ENCODE data around the gene LPAR3.

LPAR3 gene

DNA sequence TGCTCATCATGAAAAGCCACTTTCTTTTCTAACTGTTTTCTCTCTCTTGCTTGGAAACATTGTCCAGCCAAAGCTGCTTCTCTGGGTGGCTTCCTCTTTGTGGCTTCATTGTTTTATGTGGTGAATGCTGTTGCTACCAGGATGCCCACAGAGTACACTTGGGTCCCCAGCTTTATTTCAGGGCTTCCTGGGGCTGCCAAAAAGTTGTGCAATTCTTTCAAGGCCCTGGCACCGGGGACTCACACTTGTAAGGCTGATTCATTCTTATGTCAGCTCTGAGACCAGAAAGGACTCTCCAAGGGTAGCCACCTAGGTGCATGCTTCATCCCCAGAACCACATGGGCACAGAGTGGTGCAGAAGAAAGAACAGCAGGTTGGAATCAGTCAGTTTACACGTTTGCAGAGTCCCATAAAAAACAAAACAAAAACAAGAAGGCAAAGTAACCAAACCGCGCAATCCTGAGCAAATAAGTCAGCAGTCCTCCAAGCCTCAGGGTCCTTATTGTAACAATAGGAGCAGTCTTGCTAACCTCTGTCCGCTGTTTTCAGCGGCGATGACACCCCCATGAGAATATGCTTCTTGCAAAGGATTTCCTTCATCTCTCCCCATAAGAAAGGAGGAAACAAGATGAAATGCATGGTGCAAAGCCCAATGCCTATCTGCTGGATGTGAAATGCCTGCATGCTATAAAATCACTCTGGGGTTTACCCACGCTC, 112.8 kb downstream of the LPAR3 start:
- DNase-seq (ENCODE audit: extremely low read depth in 1 of 2, low read depth in 1 of 2), result no peak

- no peak for DNase-seq (ENCODE audit: extremely low read depth in 1 of 2, low read depth in 1 of 2)
Measured at GRCh38 chr1:84776639-84777038, 116.4 kb downstream of the LPAR3 start.

- no peak for DNase-seq (ENCODE audit: extremely low read depth in 1 of 2, low read depth in 1 of 2)
Measured at GRCh38 chr1:84775535-84775920, 117.5 kb downstream of the LPAR3 start.

- no peak for DNase-seq (ENCODE audit: extremely low read depth in 1 of 2, low read depth in 1 of 2)
Measured at GRCh38 chr1:84774669-84775534, 118.1 kb downstream of the LPAR3 start.

DNA sequence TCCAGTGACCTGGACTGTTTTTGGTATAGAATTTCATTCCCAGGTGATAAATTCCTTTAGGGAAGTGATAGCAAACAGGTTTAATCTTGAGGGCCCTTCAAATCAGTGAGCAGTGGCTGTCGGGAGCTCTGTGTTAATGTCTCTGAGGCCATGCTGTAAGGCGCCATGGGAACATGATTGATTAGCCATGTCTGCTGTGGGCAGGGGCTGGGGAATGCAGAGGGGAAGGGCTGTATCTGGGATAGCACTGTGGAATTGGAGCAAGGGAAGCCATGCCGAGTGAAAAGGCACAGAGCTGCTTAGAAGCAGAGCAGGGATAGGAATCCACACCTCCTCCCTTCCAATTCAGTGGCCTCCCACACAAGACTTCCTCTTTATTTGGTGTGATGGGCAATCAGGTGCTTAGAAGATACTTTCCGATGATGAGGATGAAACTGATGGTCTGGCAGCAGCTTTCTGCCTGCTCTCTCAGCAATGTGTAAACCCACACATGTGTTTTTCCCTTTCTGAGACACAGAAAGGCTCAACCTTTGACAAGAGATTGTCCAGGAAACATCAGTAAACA, 119.0 kb downstream of the LPAR3 start:
- no peak for DNase-seq (ENCODE audit: extremely low read depth in 1 of 2, low read depth in 1 of 2)

- DNase-seq (ENCODE audit: extremely low read depth in 1 of 2, low read depth in 1 of 2), result no peak
Measured at GRCh38 chr1:84773195-84773594, 119.8 kb downstream of the LPAR3 start.

- peak; percentile 40 to 53 for DNase-seq (ENCODE audit: extremely low read depth in 1 of 2, low read depth in 1 of 2)
Measured at GRCh38 chr1:84772428-84772943, 120.5 kb downstream of the LPAR3 start.

DNA sequence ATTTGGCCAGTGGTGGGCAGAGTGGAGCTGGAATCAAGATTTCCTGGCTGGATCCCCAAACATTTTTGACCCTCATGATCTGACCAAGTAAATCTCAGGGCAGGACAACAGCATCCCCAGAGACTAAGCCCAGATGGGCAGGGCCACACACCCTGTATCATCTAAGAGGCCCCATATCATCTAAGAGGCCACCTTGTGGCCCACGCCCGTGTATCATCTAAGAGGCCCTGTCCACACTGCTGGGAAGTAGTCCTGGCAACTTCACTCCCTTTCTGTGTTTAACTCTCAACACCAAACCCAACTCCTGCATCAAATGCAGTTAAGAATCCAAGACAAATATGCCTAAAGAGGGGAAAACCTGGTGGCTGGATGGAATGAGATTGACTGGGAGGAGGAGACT, 121.1 kb downstream of the LPAR3 start:
- no peak for DNase-seq (ENCODE audit: extremely low read depth in 1 of 2, low read depth in 1 of 2)

DNA sequence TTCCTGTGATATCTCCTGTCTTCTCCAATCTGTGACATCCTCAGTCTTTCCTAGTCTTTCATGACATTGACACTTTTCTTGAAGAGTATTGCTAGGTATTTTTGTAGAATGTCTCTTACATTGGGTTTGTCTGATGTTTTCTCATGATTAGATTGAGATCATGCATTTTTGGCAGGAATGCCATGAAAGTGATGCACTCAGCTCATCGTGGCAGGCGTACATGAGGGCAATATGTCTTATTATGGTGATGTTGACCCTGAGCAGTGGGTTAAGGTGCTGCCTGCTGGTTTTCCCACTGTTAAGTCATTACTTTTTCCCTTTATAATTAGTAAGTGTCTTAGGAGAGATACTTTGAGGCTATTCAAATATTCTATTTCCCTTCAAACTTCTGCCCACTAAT, 122.5 kb downstream of the LPAR3 start:
- DNase-seq (ENCODE audit: extremely low read depth in 1 of 2, low read depth in 1 of 2), result no peak

DNA sequence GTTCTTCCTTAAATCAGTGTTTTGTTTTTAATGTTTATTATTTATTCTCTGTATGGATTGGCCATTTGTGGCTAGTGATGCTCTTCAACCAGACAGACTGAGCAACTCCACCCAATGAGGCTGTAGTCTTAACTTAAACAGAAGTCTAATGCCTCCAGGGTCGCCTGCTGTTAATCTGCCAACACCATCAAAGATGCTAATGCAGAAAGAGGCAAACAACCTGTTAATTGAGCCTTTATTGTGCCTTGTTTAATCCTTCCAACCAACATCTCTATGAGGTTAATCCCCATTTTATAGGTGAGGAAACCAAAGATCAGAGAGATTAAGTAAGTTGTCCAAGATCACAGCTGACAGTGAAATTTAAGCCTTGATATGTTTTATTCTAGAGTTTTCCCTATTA, 123.4 kb downstream of the LPAR3 start:
- no peak for DNase-seq (ENCODE audit: extremely low read depth in 1 of 2, low read depth in 1 of 2)

GRCh38 chr1:84768634-84769033, 124.4 kb downstream of the LPAR3 start:
- DNase-seq (ENCODE audit: extremely low read depth in 1 of 2, low read depth in 1 of 2), result no peak

DNA sequence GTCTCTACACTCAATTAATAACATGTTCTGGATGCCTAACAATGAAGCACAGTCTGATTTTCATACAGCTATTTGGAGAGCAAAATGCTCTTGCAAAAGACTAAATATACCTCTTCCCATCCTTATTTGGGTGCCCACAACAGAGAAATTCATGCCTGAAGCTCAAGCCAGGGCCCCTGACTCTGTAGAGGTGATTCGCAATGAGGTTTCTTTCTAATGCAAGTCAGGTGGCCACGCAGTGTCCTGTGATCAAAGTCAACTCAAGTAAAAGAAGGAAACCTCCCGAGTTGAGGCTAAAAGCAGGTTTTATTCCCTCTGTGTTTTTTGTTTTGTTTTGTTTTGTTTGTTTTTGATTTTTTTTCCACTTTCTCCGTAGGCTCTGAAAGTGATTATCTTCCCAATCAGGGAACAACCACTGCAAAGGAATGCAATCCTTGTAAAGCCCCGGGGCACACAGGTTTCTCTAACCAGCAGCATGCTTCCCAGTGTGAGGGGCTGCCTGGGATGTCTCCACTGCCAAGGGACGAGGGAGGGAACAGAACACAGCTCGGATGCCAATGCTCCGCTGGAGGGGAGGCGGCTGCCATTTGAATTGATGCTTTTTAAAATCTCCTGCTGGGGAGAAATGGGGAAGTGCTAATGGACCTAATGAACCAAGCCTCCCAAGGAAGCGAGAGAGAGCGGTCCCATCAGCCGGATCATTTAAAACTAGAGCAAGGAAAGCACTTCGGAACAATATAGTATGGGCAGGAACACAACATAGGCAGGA, 128.9 kb downstream of the LPAR3 start:
- DNase-seq (ENCODE audit: extremely low read depth in 1 of 2, low read depth in 1 of 2), result no peak

DNA sequence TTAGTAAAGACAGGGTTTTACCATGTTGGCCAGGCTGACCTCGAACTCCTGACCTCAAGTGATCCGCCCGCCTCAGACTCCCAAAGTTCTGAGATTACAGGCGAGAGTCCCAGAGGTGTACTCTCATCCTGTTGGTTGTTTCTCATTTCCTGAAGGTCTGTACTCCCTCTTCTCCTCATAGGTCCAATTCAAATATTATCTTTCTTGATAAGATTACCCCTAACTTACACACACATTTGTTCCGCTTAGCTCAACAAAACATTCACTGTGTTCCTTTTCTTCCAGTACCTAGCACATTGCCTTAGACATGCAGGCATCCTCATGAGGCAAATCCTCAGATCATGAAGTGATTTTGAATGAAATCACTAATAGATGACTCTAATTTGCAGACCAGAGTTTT, 130.3 kb downstream of the LPAR3 start:
- DNase-seq (ENCODE audit: extremely low read depth in 1 of 2, low read depth in 1 of 2), result no peak

Data from activated CD8-positive, alpha-beta memory T cell treated with anti-CD3 and anti-CD28 coated beads for 1 hour (primary cell).